Endometrial microvascular endothelial cells (primary cell): ENCODE results near the gene CLEC4G. TPM values are rescaled to one million over a fixed set of nuclear protein-coding genes. Genes with fewer than 3 reads are reported as not detected.
"Not testable (repeated sequence)": the region's sequence is repeated elsewhere in the genome, so short reads cannot be mapped to it uniquely, and the experiment has no call there.

Experiments
- in situ Hi-C: cut with HindIII; loops from 2 replicates; pipeline ENCODE4 v1.10.0; 2017; ENCODE audit warnings: low sequenced_read_pairs, low pct_unique_long_range_greater_than_20kb; ENCODE audit errors: inconsistent ontology term
- total RNA-seq: library from RNA; depleted of rRNA; stranded (reverse); fragments of >200 nt; gene quantifications from one replicate; pipeline ENCODE4 v1.2.3, GENCODE V29; 2015; ENCODE audit errors: inconsistent ontology term

Gene CLEC4G
- total RNA-seq, 1 donor from 2014 or later: not detected

DNA sequence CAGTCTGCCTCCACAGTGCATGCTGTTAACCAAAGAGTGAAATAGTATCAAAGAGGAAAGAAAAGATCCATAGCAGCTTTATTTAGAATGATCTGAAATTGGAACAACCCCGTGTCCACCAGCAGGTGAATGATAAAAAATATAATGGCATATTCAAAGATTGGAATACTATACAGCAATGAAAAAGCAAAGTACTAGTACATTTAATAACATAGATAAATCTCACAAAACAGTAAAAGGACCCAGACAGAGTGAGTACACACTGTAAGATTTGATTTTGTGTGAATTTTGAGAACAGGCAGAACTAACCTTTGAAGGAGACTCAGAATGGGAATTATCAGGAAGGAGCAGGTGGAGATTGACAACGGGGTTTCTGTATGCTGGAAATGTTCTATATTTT, 16.3 kb upstream of the CLEC4G start:
- in situ Hi-C loops: no loop called here

DNA sequence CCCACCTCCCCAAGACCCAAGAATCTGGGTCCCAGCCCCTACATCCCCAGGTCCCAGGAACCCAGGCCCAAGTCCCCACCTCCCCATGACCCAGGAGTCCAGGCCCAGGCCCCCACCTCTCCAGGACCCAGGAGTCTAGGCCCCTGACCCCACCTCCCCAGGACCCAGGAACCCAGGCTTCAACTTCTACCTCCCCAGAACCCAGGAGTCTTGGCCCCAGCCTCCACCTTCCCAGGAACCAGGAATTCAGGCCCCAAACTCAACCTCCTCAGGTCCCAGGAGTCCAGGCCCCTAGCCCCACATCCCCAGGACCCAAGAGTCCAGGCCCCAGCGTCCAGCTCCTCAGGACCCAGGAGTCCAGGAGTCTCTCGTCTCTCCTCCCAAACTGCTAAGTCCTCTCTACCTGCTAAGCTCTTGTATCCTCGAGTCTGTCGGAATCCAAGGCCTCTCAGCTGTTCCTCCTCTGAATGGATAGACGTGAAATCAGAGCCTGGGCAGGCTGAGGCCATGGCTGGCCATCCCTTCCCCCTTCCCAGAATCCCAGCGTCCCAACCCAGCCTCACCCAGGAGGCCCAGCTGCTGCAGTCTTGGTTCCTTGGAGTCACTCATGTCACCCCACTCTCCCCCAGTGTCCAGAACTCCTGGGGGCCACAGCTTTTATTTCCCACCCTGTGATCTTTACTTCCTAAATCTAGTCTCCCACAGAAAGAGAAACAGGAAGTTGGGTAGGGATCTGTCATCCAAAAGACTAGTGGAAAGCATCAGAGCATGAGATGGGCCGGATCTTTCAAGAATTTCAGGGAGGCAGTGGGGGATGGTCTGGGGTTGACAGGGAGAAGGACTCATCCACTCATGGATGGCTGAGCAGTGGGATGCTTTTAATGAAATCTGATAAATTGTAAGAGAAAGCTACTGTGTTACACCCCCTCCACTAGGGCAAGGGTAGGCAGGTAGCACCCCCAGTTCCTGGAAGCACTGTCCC, 15.3 kb upstream of the CLEC4G start, which contains the start of gene CD209:
Gene CD209 (minus strand): TSS at position 632 of the 982 bp plus-strand sequence. CDS start 23 bp downstream, at position 609.
- in situ Hi-C loops: no loop called here

DNA sequence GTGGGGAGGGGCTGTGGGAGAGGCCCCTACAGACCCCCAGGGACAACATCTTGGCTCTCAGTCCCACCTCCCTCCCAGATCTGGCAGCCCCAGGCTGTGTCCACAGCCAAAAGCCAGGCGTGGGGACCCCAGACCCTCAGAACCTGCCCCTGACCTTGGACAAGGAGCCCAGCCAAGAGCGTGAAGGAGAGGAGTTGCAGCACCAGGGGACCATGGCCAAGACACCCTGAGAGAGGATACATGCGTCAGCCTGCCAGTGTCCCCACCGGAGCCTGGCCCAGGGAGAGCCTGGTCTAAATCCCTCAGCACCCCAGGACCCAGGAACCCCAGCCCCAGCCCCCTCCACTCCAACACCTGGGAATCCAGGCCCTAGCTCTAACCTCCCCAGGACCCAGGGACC, 14.4 kb upstream of the CLEC4G start:
- in situ Hi-C loops: not testable (repeated sequence)

DNA sequence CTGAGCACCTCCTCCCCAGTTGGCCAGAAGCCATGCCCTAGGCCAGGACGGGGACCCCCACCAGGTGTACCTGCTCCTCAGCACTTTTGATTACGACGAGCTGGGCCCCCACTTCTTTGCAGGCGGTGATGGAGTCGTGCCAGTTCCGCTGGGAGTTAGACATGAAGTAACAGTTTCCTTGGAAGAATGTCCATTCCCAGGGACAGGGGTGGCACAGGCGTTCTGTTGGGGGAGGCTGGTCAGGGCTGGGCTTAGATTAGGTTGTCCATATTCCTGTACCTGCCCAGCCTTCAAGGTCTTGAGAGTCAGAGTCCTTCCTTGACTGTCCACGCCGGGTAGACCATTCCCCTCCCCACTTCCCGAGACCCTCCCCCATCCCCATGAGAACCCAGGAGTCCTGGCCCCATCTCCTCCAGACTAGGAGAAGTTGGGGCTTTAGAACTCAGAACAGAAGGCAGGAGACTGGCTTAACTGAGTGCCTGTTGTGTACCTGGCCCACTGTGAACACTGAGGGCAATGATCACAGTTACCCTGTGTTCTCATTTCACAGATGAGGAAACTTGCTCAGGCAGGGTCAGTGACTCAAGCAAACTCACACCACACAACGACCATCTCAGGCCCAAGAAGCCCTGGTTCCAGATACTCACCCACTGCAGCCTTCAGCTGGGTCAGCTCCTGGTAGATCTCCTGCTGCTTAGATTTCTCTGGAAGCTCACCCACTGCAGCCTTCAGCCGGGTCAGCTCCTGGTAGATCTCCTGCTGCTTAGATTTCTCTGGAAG, 13.2 kb upstream of the CLEC4G start:
- in situ Hi-C loops: no loop called here

DNA sequence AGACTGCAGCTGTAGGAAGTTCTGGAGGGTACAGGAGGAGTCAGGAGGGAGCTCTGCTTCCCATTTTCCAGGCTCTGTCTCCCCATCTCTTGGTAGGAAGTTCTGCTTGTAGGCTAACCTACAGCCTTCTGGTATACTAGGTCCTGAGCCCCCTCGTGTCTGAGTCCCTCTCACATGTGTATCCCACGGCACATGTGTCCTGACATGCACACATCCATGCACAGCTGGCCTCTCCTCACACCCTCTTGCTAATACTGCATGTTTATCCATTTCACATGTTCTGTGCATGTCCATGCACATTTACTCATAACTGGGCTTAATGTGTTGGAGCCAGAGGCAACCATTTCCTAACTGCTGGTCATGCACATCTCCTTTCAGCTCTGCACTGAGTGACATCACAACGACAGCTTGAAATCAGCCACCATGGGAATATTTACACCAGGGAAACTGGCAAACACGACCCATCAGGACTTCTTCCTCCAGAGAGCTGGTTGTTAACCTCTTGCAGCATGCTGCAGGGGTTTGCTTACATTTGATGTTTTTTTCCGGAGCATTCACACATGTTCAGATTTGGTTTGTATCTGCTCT, 12.4 kb upstream of the CLEC4G start:
- in situ Hi-C loops: no loop called here

DNA sequence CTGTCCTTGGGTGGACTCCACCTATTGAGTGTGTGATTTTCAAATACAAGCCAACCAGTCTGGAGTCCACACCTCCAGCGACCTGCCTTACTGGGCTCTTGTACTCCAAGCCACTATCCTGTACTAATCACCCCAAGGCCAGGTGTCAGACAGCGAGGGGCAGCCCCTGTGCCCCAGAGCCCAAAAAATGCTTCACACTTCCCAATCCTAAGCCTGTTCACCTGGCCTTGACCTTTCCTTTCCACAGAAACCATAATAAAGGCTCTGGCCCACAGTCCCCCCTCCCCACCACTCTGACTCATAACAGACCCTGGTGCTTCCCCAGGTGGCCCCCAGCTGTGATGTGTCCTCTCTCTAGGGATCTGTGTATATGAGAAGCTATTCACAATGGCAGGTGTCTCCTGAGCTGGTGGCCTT, 11.5 kb upstream of the CLEC4G start:
- in situ Hi-C loops: no loop called here

DNA sequence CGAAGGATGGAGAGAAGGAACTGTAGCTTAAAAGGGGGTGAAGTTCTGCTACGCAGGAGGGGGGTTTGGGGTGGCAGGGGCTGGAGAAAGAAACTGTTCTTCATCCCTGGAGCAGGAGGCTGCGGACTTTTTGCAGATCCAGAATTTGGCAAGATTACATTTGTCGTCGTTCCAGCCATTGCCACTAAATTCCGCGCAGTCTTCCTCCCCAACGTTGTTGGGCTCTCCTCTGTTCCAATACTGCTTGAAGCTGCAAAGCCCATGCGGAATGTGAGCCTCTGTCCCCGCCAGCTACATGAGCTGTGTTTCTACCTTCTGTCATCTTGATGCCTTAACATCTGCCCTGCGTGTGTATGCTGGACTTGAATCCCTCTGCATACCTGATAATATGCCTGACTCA, 11.1 kb upstream of the CLEC4G start:
- in situ Hi-C loops: no loop called here

DNA sequence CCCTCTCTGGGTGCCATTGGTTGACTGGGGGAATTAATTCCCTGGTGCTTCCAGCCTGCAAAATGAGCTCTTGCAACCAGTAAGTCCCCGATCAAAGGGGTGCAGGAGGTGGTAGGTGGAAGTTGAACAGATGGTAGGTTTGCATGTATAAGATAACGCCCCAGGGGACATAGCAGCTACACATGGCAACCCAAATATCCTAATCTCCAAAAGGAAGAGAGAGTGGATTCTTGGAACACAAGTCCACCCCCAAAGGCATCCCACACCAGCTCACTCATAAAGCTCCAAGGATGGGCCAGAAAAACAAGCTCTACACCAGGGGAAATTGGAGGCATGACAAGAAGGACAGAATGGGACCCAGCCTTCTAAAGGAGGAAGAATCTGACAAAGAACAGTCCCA, 10.7 kb upstream of the CLEC4G start:
- in situ Hi-C loops: no loop called here

DNA sequence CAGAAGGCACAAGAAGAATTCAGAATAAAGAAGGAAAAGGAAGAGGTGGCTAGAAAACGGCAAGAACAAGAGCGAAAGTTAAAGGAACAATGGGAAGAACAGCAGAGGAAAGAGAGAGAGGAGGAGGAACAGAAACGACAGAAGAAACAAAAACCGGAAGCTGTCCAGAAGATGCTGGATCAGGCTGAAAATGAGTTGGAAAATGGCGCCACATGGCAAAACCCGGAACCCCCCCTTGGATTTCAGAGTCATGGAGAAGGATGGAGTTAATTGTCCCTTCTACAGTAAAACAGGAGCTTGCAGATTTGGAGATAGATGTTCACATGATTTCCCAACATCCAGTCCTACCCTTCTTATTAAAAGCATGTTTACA, 8.8 kb upstream of the CLEC4G start:
- in situ Hi-C loops: no loop called here

DNA sequence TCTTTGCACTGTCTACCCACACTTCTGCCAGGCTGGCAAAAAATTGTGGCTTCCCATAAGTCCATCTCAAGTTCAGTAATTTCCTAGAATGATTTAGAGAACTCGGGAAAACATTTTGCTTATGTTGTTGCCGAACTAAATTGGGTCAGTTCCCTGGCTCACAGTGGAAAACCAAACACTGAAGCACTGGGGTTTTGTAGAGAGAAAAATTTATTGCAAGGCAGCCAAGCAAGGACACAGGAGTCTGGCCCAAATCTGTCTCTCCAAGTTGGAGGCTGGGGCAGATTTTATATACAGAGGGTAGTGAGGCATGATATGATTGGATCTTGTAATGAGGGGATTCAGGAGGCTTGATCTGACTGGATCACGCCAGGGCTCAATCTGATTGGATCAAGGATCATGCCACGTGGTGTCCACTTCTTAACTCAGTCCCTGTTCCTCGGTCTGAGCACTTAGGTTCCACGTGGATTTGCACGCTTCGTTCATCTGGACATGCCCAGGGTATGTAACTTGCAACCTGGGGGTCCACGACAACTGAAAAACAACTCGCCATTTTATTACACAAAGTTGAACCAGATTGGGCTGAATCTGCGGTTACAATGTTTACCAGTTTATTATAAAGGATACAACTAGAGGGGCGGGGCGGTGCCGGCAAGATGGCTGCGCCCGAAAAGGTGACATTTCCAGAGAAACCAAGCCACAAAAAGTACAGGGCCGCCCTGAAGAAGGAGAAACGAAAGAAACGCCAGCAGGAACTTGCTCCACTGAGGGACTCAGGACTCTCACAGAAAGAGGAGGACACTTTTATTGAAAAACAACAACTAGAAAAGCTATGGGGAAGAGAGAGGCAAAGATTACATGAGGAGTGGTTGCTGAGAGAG, 8.1 kb upstream of the CLEC4G start:
- in situ Hi-C loops: no loop called here

DNA sequence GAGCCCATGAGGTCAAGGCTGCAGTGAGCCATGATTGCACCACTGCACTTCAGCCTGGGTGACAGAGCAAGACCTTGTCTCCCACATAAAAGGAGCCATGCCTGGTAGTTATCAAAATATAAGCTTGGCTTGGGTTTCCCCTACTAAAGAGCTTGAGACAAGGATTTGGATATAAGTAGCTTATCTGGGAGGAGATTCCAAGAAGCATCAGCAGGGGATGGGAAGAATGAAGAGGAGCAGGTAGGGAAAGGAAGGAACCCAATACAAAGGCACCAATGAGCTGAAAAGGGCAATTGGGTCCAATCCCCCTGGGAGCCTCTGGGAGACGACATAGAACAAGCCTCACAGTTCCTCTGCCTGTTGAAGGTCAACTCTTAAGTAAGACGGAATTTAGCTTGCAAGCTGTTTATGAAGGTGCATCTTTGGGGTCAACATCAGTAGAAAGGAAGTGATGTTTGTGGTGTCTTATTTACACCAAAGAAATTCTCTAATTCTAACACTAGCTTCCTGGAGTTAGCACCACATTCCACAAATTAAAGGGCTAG, 7.4 kb upstream of the CLEC4G start:
- in situ Hi-C loops: no loop called here

DNA sequence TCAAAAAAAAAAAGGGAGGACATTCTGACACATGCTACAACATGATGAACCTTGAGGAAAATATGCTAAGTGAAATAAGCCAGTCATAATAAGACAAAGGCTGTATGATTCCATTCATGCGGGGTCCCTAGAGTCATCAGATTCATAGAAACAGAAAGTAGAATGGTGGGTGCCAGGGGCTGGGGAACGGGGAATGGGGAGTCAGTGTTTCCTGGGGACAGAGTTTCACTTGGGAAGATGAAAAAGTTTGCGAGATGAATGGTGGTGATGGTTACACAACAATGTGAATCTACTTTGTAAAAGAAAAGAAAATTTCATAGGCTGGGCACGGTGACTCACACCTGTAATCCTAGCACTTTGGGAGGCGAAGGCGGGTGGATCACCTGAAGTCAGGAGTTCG, 6.1 kb upstream of the CLEC4G start:
- in situ Hi-C loops: no loop called here

DNA sequence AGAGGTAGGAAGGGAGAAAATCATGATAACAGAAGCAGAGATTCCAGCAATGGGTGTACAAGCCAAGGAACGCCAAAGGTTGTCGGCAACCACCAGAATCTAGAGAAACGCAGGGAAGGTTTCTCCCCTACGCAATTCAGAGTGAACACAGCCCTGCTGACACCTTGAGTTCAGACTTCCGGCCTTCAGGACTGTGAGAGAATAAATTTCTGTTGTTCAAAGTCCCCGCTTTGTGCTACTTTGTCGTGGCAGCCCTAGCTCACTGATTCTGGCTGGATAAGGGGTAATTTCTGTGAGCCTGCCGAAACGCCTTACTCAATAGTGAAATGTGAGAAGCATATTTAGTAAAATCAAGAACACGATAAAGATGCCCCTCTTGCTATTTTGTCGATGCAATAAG, 5.3 kb upstream of the CLEC4G start:
- in situ Hi-C loops: no loop called here

DNA sequence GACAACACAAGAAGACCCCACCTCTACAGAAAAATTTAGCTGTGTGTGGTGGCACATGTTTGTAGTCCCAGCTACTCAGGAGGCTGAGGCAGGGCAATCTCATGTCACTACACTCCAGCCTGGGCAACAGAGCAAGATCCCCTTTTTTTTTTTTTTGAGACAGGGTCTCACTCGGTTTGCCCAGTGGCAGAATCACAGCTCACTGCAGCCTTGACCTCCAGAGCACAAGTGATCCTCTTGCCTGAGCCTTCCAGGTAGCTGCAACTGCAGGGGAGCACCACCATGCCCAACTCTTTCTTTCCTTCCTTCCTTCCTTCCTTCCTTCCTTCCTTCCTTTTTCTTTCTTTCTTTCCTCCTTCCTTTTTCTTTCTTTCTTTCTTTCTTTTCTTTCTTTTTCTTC, 4.2 kb upstream of the CLEC4G start:
- in situ Hi-C loops: no loop called here

DNA sequence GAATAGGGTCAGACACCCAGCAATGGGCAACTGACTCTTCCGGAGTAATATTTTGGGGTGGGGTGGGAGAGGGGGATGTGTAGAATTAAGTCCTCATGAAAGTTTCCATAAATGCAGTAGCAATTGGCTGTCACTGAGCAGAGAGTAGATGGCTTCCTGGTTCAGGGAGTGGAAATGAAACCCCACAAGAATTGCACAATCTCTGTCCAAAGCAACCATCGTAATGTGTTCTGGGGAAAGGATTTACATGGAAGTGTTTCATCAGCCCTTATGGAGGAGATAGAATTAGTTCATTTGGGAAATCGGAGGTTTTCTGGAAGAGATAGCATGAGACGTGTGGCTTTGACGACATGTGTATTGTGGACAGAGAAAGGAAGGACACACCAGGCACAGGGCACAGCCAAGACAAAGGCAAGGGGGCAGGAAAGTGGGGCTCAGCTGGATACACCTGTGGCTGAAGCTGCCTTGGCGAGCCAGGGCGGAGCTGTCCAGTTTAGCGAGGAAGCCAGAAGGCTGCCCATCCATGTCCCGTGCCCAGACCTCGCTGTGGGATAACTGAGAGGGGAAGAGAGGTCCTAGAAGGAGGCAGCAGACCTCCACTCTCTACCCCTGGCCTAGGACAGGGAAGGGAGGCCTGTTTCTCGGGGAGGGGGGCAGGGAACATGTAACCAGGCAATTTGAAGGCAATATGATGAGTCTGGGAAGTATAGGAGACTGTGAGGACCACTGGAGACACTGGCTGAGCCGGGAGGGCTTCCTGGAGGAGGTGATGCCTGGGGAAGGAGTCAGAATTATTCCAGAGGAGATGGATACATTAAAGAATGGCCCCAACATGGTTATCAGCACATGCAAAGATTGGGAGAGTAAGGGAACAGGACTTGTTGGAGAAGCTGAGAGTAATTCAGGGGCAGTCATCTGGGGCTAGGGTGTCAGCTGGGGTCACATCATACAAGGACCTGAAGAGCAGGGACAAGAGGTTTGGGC, 2.6 kb upstream of the CLEC4G start:
- in situ Hi-C loops: no loop called here

DNA sequence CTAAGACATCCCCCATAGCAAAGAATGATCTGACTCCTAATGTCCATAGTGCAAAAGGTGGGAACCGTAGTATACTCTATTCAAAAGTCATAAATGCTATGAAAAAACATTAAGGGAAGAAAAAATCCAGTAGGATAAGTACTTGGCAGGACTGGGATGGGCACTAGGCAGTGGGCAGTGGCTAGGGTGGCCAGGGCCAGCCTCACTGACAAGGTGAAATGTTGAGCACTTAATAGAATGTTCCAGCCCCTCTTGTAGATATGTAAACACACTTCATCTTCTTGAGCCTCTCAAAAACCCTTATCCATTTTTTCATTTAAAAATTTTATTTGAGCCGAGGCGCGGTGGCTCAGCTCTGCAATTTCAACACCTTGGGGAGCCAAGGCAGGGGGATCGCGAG, 1.5 kb upstream of the CLEC4G start:
- in situ Hi-C loops: no loop called here

DNA sequence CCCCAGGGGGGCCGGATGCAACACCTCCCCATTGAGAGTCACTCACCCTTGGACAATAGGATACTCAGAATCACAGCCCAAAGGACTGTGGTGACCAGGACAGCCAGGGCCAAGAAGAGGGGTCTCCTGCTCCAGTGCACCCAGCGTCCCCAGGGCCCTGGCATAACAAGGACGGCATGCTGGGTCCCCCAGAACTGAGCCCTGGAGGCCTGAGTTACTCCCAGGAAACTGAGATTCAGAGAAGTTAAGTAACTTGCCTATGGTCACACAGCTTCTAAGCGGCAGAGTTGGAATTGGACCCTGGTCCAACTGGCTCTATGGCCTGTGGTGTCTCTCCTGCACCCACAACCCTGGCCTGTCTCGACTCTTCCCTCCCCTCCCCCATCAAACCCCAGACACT, 295 bp downstream of the CLEC4G start:
- in situ Hi-C loops: no loop called here
